HG03521 (cell line): ENCODE results near the gene CNTNAP2.
"Not testable (repeated sequence)": the region's sequence is repeated elsewhere in the genome, so short reads cannot be mapped to it uniquely, and the experiment has no call there.

Experiments
- ATAC-seq: cut with Tn5 transposase; IDR thresholded peaks from one replicate; pipeline ENCODE4 v1.9.1; 2021; ENCODE audit warnings: mild to moderate bottlenecking, moderate library complexity; ENCODE audit not compliant: unreplicated experiment

CNTNAP2 gene

DNA sequence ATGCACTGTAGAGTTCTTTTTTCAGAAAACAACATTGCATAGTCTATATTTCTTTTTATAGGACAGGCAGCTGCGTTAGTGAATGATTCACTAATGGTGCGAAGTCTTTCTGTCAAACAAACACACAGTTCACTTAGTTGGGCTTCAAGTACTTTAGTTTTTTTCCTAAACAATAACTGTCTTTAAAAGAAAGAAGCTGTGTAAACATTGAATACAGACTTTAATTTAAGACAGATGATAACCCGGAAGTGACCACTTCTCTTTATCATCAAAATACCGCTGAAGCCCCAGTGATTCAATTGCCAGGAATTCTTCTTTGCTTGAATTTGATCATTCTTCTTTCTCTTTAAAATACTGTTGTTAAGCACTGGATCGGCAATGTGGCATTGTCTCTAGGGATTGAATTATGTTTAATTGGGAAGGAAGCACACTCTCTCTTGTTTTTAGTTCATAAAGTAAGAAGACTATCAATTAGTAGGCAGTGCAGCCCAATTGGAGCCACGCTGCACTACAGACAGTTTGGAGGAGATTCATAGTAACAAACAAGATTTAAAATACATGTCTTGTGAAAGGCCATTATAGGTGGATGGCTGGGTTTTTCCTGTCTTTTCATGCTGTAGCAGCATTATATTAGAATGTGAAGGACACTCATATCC lies 30.4 kb downstream of the CNTNAP2 start:
- ATAC-seq: no peak

DNA sequence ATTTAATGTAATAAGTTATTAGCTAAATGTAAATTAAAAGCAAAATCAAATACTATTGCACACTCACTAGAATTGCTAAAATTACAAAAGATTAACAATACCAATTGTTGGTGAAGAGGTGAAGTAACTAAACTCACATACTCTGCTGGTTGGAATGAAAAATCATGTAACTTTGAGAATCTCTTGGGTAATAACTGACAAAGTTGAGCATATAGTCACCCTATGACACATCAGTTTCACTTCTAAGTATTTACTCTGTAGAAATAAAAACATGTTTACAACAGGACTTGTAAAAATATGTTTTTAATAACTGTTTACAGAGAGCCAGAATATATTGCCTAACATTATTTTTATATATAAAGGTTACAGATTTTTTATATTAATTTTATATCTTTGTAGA lies 33.6 kb downstream of the CNTNAP2 start:
- no peak for ATAC-seq

GRCh38 chr7:146172112-146172511 lies 55.5 kb downstream of the CNTNAP2 start:
- ATAC-seq: no peak

- no peak for ATAC-seq
These were observed 59.1 kb downstream of the CNTNAP2 start for GRCh38 chr7:146175716-146176115.

DNA sequence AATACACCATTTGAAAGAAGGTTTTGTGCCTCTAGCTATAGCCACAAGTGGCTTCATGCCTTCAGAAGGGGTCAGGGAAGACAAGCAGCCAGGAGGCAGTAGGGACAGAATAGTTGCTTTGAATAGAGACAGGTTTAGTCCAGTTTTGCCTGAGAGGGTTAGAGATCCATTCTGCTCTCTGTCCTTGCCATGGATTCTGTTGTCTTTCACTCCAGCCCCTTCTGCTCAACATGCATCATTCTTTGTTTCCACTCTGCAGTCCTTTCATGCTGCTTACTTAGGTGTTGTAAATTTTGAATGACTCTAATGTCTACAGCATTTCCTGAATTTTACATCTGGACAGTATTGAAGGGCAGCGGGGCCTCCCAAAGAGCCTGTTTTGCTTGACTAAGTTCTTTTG lies 60.3 kb downstream of the CNTNAP2 start:
- no peak for ATAC-seq

- ATAC-seq: no peak
These were observed 60.7 kb downstream of the CNTNAP2 start for GRCh38 chr7:146177301-146177700.

GRCh38 chr7:146185844-146186243 lies 69.2 kb downstream of the CNTNAP2 start:
- ATAC-seq: no peak

GRCh38 chr7:146191428-146191827 lies 74.8 kb downstream of the CNTNAP2 start:
- not testable (repeated sequence) for ATAC-seq

GRCh38 chr7:146201945-146202344 lies 85.3 kb downstream of the CNTNAP2 start:
- ATAC-seq: no peak

- no peak for ATAC-seq
These were observed 89.7 kb downstream of the CNTNAP2 start for GRCh38 chr7:146206270-146206669.

- ATAC-seq: no peak
These were observed 91.9 kb downstream of the CNTNAP2 start for GRCh38 chr7:146208492-146208891.

DNA sequence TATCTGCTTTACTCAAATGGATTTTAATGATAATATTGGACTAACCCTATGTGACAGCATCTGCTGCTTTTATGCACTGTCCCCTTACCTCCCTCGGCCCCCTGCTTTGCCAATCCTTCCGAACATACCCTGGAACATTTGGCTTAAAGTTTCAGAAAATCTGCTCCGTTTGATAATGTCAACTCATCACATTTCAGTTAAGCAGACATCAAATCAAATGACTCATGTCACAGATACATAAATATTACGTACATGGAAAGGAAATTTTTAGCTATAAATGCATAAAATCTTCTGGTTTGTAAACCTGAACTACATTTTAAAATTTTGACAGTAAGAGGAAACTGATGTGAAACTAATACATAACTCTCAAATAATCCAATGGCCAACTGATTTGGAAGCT lies 98.2 kb downstream of the CNTNAP2 start:
- no peak for ATAC-seq

DNA sequence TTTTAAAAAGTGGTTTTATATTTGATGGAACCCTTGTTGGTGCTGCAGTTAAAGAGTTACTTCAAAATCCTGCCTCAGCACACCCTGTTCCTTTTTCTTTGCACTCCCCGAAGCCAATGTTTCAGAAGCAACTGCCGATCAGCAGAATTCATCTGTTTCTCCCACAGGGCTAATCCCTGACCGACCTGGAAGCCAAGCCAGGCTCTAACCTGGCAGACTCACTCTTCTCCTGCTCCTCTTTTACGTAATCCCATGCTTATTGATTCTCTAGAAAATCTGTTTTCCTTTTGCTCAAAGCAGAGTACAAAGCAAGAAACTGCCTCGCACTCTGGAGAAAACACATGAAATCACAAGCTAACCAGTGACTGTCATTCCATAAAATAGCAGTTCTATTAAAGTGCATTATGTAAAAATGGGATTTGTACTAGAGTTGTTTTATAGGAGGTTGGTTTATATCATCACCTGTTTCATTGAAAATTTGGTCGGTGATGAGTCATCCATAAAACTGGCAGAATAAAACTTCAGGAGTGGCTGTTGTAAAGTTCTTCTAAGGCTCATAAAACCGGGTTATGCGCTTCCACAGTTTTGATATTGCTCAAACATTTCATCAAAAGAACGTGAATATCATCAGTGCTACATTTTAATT lies 99.9 kb downstream of the CNTNAP2 start:
- no peak for ATAC-seq

DNA sequence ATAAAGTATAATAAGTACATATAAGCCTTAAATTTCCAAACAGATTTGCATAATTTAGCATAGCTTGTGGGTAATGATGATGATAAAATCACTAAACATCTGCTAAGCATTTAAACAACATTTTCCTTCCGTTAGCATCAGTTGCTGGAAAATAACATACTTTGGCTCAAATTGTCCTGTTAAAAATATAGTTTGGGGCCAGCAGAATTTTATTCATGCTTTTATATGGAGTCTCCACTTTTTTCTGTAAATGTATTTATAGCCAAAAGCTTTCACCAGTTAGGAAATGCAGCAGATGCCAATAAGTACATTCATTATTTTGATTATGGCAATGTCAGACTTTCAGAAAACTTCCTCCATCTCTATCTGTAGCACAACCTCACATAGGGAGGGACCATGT lies 107.2 kb downstream of the CNTNAP2 start:
- ATAC-seq: no peak

DNA sequence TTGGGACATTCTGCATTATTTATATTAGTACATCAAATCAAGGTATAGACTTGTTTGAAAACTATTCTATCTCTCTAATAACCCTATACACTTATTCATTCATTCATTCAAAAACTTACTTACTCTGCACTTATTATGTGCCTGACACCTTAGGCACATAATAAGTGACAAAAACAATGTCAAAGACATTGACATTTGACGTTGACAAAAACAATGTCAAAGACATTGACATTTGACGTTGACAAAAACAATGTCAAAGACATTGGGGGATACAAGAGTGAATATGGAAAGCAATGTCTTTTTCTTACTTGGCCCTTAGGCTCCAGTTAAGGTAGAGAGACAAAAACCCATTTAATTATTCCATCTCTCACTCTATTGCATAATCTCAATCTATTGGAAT lies 116.0 kb downstream of the CNTNAP2 start:
- ATAC-seq: no peak

GRCh38 chr7:146235195-146235594 lies 118.6 kb downstream of the CNTNAP2 start:
- no peak for ATAC-seq

DNA sequence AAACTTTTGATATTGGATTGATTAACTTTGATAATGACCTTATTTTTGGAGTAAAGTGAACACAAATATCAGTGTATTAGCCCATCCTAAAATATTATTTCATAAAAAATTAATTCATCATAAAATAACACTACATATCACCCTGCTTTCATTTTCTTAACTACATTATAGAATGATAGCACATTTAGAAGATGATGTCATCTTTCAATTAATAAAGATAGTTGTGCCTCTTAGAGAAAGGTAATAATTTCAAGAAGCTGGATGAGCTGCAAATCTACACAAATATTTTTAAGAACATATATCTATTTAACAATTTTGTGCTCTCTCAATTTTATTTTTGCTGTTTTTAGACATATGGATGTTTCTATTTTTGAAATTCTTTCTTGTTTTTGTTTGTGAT lies 126.1 kb downstream of the CNTNAP2 start:
- no peak for ATAC-seq

DNA sequence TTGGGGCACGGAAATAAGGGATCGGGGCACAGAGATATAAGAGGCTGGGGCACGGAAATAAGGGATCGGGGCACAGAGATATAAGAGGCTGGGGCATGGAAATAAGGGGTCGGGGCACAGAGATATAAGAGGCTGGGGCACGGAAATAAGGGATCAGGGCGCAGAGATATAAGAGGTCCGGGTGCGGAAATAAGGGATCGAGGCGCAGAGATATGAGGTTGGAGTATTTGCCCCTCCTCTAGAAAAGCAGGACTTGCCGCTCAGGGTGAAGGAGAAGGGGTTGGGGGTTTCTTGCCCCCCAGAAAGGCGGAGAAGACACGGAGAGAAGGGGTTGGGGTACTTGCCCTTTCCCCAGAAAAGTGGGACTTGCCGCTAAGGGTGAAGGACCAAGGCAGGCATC lies 131.4 kb downstream of the CNTNAP2 start:
- ATAC-seq: not testable (repeated sequence)

DNA sequence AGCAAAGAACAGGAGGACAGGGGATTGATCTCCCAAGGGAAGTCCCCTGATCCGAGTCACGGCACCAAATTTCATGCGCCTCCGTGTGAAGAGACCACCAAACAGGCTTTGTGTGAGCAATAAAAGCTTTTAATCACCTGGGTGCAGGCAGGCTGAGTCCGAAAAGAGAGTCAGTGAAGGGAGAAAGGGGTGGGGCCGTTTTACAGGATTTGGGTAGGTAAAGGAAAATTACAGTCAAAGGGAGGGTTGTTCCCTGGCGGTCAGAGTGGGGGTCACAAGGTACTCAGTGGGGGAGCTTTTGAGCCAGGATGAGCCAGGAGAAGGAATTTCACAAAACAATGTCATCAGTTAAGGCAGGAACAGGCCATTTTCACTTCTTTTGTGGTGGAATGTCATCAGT lies 132.1 kb downstream of the CNTNAP2 start:
- not testable (repeated sequence) for ATAC-seq

GRCh38 chr7:146249272-146249671 lies 132.7 kb downstream of the CNTNAP2 start:
- ATAC-seq: no peak

- ATAC-seq: no peak
These were observed 139.0 kb downstream of the CNTNAP2 start for GRCh38 chr7:146255609-146256008.

DNA sequence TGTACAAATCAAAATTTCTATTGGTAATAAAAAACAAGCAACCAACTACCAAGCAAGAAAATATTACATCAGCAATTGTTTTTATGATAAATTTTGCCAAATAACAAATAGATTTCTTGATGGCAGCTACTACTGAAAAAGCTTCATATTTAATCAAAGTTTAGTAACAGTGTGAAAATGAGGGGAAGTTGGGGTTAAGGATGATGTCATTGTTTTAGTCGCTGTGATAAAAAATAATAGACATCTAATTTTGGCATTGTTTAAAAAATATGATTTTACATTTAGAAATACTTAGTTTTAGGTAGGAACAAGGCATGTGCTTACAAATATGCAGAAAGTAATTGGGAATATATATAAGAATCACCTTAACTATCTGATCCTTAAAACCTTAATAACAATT lies 145.9 kb downstream of the CNTNAP2 start:
- no peak for ATAC-seq

GRCh38 chr7:146276888-146277287 lies 160.3 kb downstream of the CNTNAP2 start:
- ATAC-seq: no peak
